A549 (cell line): ENCODE measurements around the gene CTNNAL1.

Source experiments
- CHD2 ChIP-seq: fragments of 150-350 bp; IDR thresholded peaks from 2 replicates; pipeline ENCODE4 v1.6.1; 2014; ENCODE audit warnings: low read length; ENCODE audit not compliant: partially characterized antibody
- FOSL2 ChIP-seq, 2 experiments: fragments of 450-650 bp in 1 of 2; fragments of >200 bp in 1 of 2; sonication (Bioruptor Twin) in 1 of 2; formaldehyde crosslinking; IDR thresholded peaks; 2 replicates each; pipeline versions ENCODE4 v1.5.0 to v1.6.1; 2016 to 2020; ENCODE audit warnings: mild to moderate bottlenecking in 1 of 2, moderate library complexity in 1 of 2

- TF ChIP-seq CHD2 = no peak
- no peak for TF ChIP-seq FOSL2 (IDR thresholded peaks at IDR 0.05)
- no peak for TF ChIP-seq FOSL2 (CRISPR knock-in tag; IDR thresholded peaks at IDR 0.05)
These were observed 37.1 kb upstream of the CTNNAL1 start for GRCh38 chr9:109050444-109050843.
